ENCODE measurements around the gene PXDC1. TPM values are rescaled to one million over a fixed set of nuclear protein-coding genes. Genes with fewer than 3 reads are reported as not detected.

The PXDC1 gene, protein sequence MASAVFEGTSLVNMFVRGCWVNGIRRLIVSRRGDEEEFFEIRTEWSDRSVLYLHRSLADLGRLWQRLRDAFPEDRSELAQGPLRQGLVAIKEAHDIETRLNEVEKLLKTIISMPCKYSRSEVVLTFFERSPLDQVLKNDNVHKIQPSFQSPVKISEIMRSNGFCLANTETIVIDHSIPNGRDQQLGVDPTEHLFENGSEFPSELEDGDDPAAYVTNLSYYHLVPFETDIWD
- 1.2 TPM for polyA plus RNA-seq (2013, experiment 1 of 2)
- 1.3 TPM for polyA plus RNA-seq (2013, experiment 2 of 2)

DNA sequence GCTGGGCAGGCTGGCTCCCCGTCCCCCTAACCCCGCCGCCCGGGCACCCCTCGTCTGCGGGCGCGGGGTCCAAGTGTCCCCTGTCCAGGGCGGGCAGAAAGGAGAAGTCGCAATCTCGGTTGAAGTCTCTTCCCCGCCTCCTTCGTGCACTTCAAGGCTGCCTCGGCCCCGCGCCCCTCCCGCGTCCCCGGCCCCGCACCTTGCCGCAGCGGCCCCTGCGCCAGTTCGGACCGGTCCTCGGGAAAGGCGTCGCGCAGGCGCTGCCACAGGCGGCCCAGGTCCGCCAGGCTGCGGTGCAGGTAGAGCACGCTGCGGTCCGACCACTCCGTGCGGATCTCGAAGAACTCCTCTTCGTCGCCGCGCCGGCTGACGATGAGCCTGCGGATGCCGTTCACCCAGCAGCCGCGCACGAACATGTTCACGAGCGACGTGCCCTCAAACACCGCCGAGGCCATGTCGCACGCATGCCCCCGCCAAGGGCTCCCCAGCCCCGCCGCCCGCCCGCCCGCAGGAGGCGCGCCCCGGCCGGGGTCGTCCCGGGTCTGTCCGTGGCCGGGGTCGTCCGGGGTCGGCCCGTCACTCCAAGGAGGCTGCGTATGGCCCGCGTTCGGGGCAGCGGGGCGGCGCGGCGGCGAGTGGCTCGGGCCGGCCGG, at the start of gene PXDC1:
PXDC1 (minus strand) TSS at position 637 of the 653 bp plus-strand sequence; CDS start at position 455, 182 bp downstream.
- Histone ChIP-seq H2BK120ac (ENCODE audit: low read depth, low read length) (no peak within 1 kb of the TSS), H4K5ac (ENCODE audit: low read length) (no peak within 1 kb of the TSS), H3K9ac (ENCODE audit: low read length) (peak within 1 kb of the TSS; percentile 74), H3K4me2 (ENCODE audit: low read length) (peak within 1 kb of the TSS; percentile 81), H3K79me1 (ENCODE audit: low read length) (no peaks in the 10 kb centered on the region), H3K4ac (ENCODE audit: low read depth, low read length) (peak within 1 kb of the TSS; percentile 8), H3K27me3 (ENCODE audit: insufficient read depth, low read length, poor library complexity) (peaks cover 2% of the 10 kb centered on the region), H4K8ac (ENCODE audit: low read depth, low read length) (no peak within 1 kb of the TSS), H3K18ac (ENCODE audit: low read length) (peak within 1 kb of the TSS; percentile 78), H2AK5ac (ENCODE audit: low read length) (no peak within 1 kb of the TSS), H3K79me2 (ENCODE audit: control insufficient read depth, insufficient read depth, low read length) (no peaks in the 10 kb centered on the region), H3K36me3 (ENCODE audit: control insufficient read depth, insufficient read depth, low read length) (no peaks in the 10 kb centered on the region), H3K56ac (ENCODE audit: low read length) (peak within 1 kb of the TSS; percentile 84), H3K4me3 (ENCODE audit: low read length) (peak within 1 kb of the TSS; percentile 33), H3K4me1 (ENCODE audit: control insufficient read depth, low read depth, low read length) (no peaks in the 10 kb centered on the region), H2BK5ac (ENCODE audit: low read length) (no peak within 1 kb of the TSS), H3K27ac (ENCODE audit: low read depth, low read length) (no peak within 1 kb of the TSS), H2BK15ac (replicated peaks; ENCODE audit: low read depth) (no peak within 1 kb of the TSS), H3K23ac (ENCODE audit: low read length) (peak within 1 kb of the TSS; percentile 75)
- DNase-seq = peak; percentile 42
- no CpG with 5 or more reads among the region's 88 CpGs for WGBS (ENCODE audit: extremely low coverage, insufficient coverage, low lambda C conversion rate)

DNA sequence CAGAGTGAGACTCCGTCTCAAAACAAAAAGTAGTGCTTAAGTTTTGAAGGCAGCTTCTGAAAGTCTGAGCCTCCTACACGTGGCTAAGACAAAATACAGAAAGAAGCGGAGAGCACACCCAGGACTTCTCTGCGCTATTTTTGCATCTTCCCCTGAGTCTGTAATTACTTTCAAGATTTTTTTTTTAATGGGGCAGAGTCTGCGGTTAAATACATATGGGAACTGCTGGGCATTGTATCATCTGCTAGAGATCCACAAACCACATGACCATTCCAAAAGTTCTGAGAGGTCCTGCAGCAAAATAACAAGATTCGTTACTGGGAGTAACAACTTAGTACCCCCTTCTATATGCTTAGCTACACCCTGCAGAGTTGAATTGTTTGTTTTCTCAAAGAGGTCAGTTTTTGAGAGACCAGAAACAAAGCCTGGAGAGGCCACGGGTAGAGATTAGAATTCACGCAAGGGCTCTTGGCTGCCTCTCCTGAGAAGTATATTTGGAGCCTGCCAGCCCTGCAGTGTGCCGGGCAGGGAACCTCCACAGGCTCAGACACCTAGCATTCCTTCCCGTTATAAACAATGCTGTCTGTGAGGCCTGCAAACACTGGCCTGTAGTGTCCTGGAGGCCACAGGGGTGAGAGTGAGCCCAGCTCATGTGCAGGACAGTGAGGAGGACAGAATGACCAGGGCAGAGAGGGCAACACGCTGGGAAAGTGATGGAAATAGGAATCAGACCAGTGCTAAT, 49.5 kb upstream of the PXDC1 start:
- Histone ChIP-seq H2AK5ac (ENCODE audit: low read length) (no peak overlapping the region), H3K4ac (ENCODE audit: low read depth, low read length) (no peak overlapping the region), H2BK120ac (ENCODE audit: low read depth, low read length) (no peak overlapping the region), H3K27ac (ENCODE audit: low read depth, low read length) (no peak overlapping the region), H3K79me2 (ENCODE audit: control insufficient read depth, insufficient read depth, low read length) (no peaks in the 10 kb centered on the region), H3K79me1 (ENCODE audit: low read length) (no peaks in the 10 kb centered on the region), H3K4me1 (ENCODE audit: control insufficient read depth, low read depth, low read length) (peaks cover 4% of the 10 kb centered on the region), H3K56ac (ENCODE audit: low read length) (peak overlapping the region; percentile 11), H2BK15ac (replicated peaks; ENCODE audit: low read depth) (no peak overlapping the region), H3K4me3 (ENCODE audit: low read length) (no peak overlapping the region), H3K18ac (ENCODE audit: low read length) (no peak overlapping the region), H3K4me2 (ENCODE audit: low read length) (no peak overlapping the region), H3K27me3 (ENCODE audit: insufficient read depth, low read length, poor library complexity) (no peaks in the 10 kb centered on the region), H4K5ac (ENCODE audit: low read length) (no peak overlapping the region), H4K8ac (ENCODE audit: low read depth, low read length) (no peak overlapping the region), H2BK5ac (ENCODE audit: low read length) (no peak overlapping the region), H3K9ac (ENCODE audit: low read length) (no peak overlapping the region), H3K23ac (ENCODE audit: low read length) (no peak overlapping the region), H3K36me3 (ENCODE audit: control insufficient read depth, insufficient read depth, low read length) (no peaks in the 10 kb centered on the region)
- WGBS (ENCODE audit: extremely low coverage, insufficient coverage, low lambda C conversion rate) = no CpG with 5 or more reads among the region's 11 CpGs
- peak; percentile 44 for DNase-seq

DNA sequence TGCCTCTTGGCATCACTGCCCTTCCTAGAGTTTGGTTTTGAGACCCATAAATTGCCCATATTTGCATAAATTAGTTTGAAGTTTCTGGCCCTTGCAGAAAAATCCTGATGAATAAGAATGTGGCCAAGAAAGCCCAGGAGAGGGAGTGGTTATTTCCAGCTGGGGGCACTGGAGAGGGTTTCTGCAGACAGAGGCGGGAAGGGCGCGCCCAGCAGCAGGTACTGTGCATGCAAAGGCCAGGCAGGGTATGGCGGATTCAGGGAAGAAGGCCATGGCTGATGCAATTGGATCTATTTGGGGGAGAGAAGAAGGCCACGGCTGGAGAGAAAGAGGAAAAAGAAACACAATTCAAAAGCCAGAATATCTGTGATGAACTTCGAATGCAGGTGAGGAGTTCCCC, 48.2 kb upstream of the PXDC1 start:
- Histone ChIP-seq H3K79me1 (ENCODE audit: low read length) (no peaks in the 10 kb centered on the region), H3K79me2 (ENCODE audit: control insufficient read depth, insufficient read depth, low read length) (no peaks in the 10 kb centered on the region), H3K56ac (ENCODE audit: low read length) (no peak overlapping the region), H3K18ac (ENCODE audit: low read length) (no peak overlapping the region), H3K4me3 (ENCODE audit: low read length) (no peak overlapping the region), H3K23ac (ENCODE audit: low read length) (no peak overlapping the region), H3K9ac (ENCODE audit: low read length) (no peak overlapping the region), H3K27me3 (ENCODE audit: insufficient read depth, low read length, poor library complexity) (no peaks in the 10 kb centered on the region), H4K8ac (ENCODE audit: low read depth, low read length) (no peak overlapping the region), H3K27ac (ENCODE audit: low read depth, low read length) (no peak overlapping the region), H3K4me2 (ENCODE audit: low read length) (no peak overlapping the region), H3K4me1 (ENCODE audit: control insufficient read depth, low read depth, low read length) (peaks cover 4% of the 10 kb centered on the region), H3K4ac (ENCODE audit: low read depth, low read length) (no peak overlapping the region), H3K36me3 (ENCODE audit: control insufficient read depth, insufficient read depth, low read length) (no peaks in the 10 kb centered on the region), H2AK5ac (ENCODE audit: low read length) (no peak overlapping the region), H2BK15ac (replicated peaks; ENCODE audit: low read depth) (no peak overlapping the region), H4K5ac (ENCODE audit: low read length) (no peak overlapping the region), H2BK5ac (ENCODE audit: low read length) (no peak overlapping the region), H2BK120ac (ENCODE audit: low read depth, low read length) (no peak overlapping the region)
- DNase-seq = no peak
- WGBS (ENCODE audit: extremely low coverage, insufficient coverage, low lambda C conversion rate) = no CpG with 5 or more reads among the region's 6 CpGs

DNA sequence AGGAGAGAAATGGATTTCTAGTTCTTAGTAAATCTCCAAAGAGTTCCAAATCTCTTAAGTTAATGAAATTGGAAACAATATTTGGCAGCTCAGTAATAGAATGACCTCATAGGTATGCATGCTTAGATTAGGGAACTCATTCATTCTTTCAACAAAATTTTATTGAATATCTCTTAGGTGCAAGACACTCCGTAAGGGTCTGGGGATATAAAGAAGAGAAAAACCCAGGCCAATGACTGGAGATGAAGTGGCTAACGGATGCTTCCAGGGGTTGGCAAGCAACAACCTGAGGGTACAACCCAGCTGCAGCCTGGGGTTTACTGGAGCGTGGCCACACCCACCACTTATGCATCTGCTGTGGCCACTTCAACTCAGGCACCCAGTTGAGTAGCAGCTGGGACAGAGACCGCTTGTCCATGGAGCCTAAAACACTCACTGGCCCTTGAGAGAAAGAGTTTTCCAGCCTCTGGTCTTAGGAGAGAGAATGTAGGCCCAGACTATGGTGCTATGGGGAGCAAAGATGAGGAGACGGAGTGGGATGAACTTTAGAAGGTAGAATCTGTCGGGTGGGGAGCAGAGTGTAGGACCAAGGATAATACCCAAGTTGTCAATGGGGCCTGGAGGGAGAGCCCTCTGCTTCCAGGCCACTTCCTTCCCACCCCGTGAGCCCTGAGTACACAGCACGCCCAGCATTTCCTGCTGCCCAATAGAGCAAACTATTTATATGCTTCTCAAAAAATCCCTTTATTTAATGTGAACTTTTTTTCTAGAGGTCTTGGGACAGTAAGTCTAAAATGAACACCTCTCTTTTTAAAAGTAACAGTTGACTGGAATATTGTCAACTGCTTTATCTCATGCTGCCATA, 46.8 kb upstream of the PXDC1 start:
- no peak overlapping the region for H3K27ac ChIP-seq (ENCODE audit: low read depth, low read length)
- H4K5ac ChIP-seq (ENCODE audit: low read length) = no peak overlapping the region

DNA sequence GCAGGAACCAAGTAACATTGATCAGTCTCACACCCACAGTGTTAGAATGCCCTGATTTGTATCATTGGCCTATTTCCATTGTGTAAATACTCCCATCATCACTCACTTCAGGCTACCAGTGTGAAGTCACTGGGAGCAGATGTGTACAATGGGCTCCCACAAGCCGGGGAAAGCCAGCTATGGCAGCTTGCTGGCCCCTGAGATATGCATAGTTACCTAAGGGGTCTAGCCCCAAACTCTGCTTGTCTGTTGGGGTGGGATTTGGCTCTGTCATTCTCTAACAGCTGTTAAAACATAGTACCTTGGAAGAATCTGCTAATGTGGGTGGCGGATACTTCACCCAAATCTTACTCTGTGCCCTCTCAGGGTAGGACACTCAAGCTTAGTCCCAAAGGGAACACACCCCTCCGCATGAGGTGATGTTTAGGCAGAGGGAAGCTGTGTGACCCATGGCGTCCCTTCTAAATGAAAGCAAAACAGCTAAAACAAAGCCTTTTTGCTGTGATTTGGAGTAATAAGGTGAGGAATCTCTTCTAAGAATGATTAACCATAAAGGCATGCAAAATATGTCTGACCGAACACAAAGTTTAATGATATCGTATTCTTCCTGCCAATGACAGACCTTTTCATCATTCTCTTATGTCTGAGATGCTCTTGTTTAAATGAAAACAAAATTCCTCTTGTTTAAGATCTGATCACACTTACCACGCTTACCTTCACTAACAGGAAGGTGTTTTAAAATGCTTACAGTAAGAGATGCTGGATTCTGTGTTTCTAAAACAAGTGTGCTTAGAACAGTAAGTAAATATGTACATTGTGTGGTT, 45.9 kb upstream of the PXDC1 start:
- Histone ChIP-seq H3K36me3 (ENCODE audit: control insufficient read depth, insufficient read depth, low read length) (no peaks in the 10 kb centered on the region), H3K4me1 (ENCODE audit: control insufficient read depth, low read depth, low read length) (peaks cover 4% of the 10 kb centered on the region), H2AK5ac (ENCODE audit: low read length) (no peak overlapping the region), H3K79me1 (ENCODE audit: low read length) (no peaks in the 10 kb centered on the region), H3K23ac (ENCODE audit: low read length) (no peak overlapping the region), H3K27me3 (ENCODE audit: insufficient read depth, low read length, poor library complexity) (no peaks in the 10 kb centered on the region), H3K27ac (ENCODE audit: low read depth, low read length) (no peak overlapping the region), H2BK120ac (ENCODE audit: low read depth, low read length) (no peak overlapping the region), H3K9ac (ENCODE audit: low read length) (no peak overlapping the region), H3K56ac (ENCODE audit: low read length) (no peak overlapping the region), H3K18ac (ENCODE audit: low read length) (no peak overlapping the region), H3K4me2 (ENCODE audit: low read length) (no peak overlapping the region), H3K79me2 (ENCODE audit: control insufficient read depth, insufficient read depth, low read length) (no peaks in the 10 kb centered on the region), H3K4ac (ENCODE audit: low read depth, low read length) (no peak overlapping the region), H2BK15ac (replicated peaks; ENCODE audit: low read depth) (no peak overlapping the region), H4K5ac (ENCODE audit: low read length) (no peak overlapping the region), H2BK5ac (ENCODE audit: low read length) (no peak overlapping the region), H3K4me3 (ENCODE audit: low read length) (no peak overlapping the region), H4K8ac (ENCODE audit: low read depth, low read length) (no peak overlapping the region)
- no CpG with 5 or more reads among the region's 7 CpGs for WGBS (ENCODE audit: extremely low coverage, insufficient coverage, low lambda C conversion rate)
- DNase-seq = peak; percentile 61

More for the DNA sequence above, 46.8 kb upstream of the PXDC1 start:
- H3K27me3 ChIP-seq (ENCODE audit: insufficient read depth, low read length, poor library complexity) = no peaks in the 10 kb centered on the region
- H3K4me2 ChIP-seq (ENCODE audit: low read length) = no peak overlapping the region
- H3K79me2 ChIP-seq (ENCODE audit: control insufficient read depth, insufficient read depth, low read length) = no peaks in the 10 kb centered on the region
- no peak overlapping the region for H2BK5ac ChIP-seq (ENCODE audit: low read length)
- no peak overlapping the region for H2AK5ac ChIP-seq (ENCODE audit: low read length)
- H3K23ac ChIP-seq (ENCODE audit: low read length) = no peak overlapping the region
- H3K4me1 ChIP-seq (ENCODE audit: control insufficient read depth, low read depth, low read length) = peaks cover 4% of the 10 kb centered on the region
- H4K8ac ChIP-seq (ENCODE audit: low read depth, low read length) = no peak overlapping the region
- no peak overlapping the region for H3K56ac ChIP-seq (ENCODE audit: low read length)
- no peak overlapping the region for H2BK15ac ChIP-seq (replicated peaks; ENCODE audit: low read depth)
- H3K18ac ChIP-seq (ENCODE audit: low read length) = no peak overlapping the region
- no peak for DNase-seq
- no peaks in the 10 kb centered on the region for H3K79me1 ChIP-seq (ENCODE audit: low read length)
- no peak overlapping the region for H3K4ac ChIP-seq (ENCODE audit: low read depth, low read length)
- H3K9ac ChIP-seq (ENCODE audit: low read length) = no peak overlapping the region
- H3K4me3 ChIP-seq (ENCODE audit: low read length) = no peak overlapping the region
- no CpG with 5 or more reads among the region's 8 CpGs for WGBS (ENCODE audit: extremely low coverage, insufficient coverage, low lambda C conversion rate)
- H2BK120ac ChIP-seq (ENCODE audit: low read depth, low read length) = no peak overlapping the region
- no peaks in the 10 kb centered on the region for H3K36me3 ChIP-seq (ENCODE audit: control insufficient read depth, insufficient read depth, low read length)

Data from mesendoderm (in vitro differentiated cells).